ENCODE measurements around the gene MFRP.
"Not testable (repeated sequence)": the region's sequence is repeated elsewhere in the genome, so short reads cannot be mapped to it uniquely, and the experiment has no call there.

MFRP gene

GRCh38 chr11:119346605-119347004 lies at the start of gene MFRP:
TSS of gene MFRP (minus strand) at chr11:119346705. CDS start at chr11:119346513, 192 bp downstream.
- no peak for DNase-seq (ENCODE audit: low read depth)
- H3K4me3 ChIP-seq (ENCODE audit: low read depth, low read length), result no peak within 1 kb of the TSS
- no peak for TF ChIP-seq CTCF (IDR thresholded peaks at IDR 0.05; ENCODE audit: low read depth, low read length, missing control alignments)
- in situ Hi-C loops (cut with HindIII; ENCODE audit: low sequenced_read_pairs), result no loop called here

- no peak for TF ChIP-seq CTCF (IDR thresholded peaks at IDR 0.05; ENCODE audit: low read depth, low read length, missing control alignments)
- no peak overlapping the region for H3K4me3 ChIP-seq (ENCODE audit: low read depth, low read length)
- no peak for DNase-seq (ENCODE audit: low read depth)
- in situ Hi-C loops (cut with HindIII; ENCODE audit: low sequenced_read_pairs), result no loop called here
Measured at GRCh38 chr11:119391275-119391674, 44.8 kb upstream of the MFRP start.

DNA sequence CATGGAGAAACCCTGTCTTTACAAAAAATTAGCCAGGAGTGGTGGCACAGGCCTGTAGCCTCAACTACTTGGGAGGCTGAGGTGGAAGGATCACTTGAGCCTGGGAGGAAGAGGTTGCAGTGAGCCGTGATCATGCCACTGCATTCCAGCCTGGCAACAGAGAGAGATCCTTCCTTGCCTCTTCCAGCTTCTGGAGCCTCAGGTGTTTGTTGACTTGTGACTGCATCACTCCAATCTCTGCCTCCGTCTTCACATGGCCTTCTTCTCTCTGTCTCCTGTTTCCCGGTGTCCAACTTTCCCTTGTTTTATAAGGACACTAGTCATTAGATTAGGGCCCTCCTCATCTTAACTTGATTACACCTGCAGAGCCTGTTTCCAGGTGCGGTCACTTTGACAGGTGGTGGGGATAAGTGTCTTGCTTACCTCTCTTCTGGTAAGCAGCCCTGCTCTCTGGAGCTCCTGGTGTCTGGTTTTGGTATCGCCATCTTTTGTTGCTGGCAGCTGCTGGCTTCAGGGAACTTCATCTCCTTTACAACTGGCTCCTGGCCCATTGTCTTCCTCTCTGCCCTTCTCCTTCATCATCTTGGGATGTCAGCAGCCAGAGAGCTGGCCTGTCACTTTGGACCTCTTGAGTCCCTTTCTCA lies 43.2 kb upstream of the MFRP start:
- TF ChIP-seq CTCF (IDR thresholded peaks at IDR 0.05; ENCODE audit: low read depth, low read length, missing control alignments), result peak; percentile 49
- in situ Hi-C loops (cut with HindIII; ENCODE audit: low sequenced_read_pairs), result no loop called here
- DNase-seq (ENCODE audit: low read depth), result no peak
- no peak overlapping the region for H3K4me3 ChIP-seq (ENCODE audit: low read depth, low read length)

- TF ChIP-seq CTCF (IDR thresholded peaks at IDR 0.05; ENCODE audit: low read depth, low read length, missing control alignments), result no peak
- in situ Hi-C loops (cut with HindIII; ENCODE audit: low sequenced_read_pairs), result no loop called here
- no peak for DNase-seq (ENCODE audit: low read depth)
- no peak overlapping the region for H3K4me3 ChIP-seq (ENCODE audit: low read depth, low read length)
Measured at GRCh38 chr11:119388103-119388502, 41.6 kb upstream of the MFRP start.

- no peak for TF ChIP-seq CTCF (IDR thresholded peaks at IDR 0.05; ENCODE audit: low read depth, low read length, missing control alignments)
- no peak for DNase-seq (ENCODE audit: low read depth)
- in situ Hi-C loops (cut with HindIII; ENCODE audit: low sequenced_read_pairs), result no loop called here
- no peak overlapping the region for H3K4me3 ChIP-seq (ENCODE audit: low read depth, low read length)
Measured at GRCh38 chr11:119384332-119384731, 37.8 kb upstream of the MFRP start.

- in situ Hi-C loops (cut with HindIII; ENCODE audit: low sequenced_read_pairs); DNase-seq (ENCODE audit: low read depth); H3K4me3 ChIP-seq (ENCODE audit: low read depth, low read length): not testable (repeated sequence)
Measured at GRCh38 chr11:119382513-119382912, 36.0 kb upstream of the MFRP start.

- in situ Hi-C loops (cut with HindIII; ENCODE audit: low sequenced_read_pairs), result no loop called here
- no peak for TF ChIP-seq CTCF (IDR thresholded peaks at IDR 0.05; ENCODE audit: low read depth, low read length, missing control alignments)
- DNase-seq (ENCODE audit: low read depth), result no peak
- H3K4me3 ChIP-seq (ENCODE audit: low read depth, low read length), result peak overlapping the region; percentile 52
Measured at GRCh38 chr11:119382101-119382500, 35.6 kb upstream of the MFRP start.
